HG03045 (cell line): ENCODE measurements around the gene TRAPPC2.
"Not testable (repeated sequence)": the region's sequence is repeated elsewhere in the genome, so short reads cannot be mapped to it uniquely, and the experiment has no call there.

Experiments
- ATAC-seq: cut with Tn5 transposase; IDR thresholded peaks from one replicate; pipeline ENCODE4 v1.9.1; 2021; ENCODE audit warnings: mild to moderate bottlenecking, moderate library complexity; ENCODE audit not compliant: unreplicated experiment

TRAPPC2 gene

GRCh38 chrX:13748486-13748885, 14.1 kb upstream of the TRAPPC2 start:
- no peak for ATAC-seq

- ATAC-seq, result no peak
These were observed 13.4 kb upstream of the TRAPPC2 start for GRCh38 chrX:13747836-13748235.

GRCh38 chrX:13742397-13743176, 8.2 kb upstream of the TRAPPC2 start:
- peak; percentile 90 for ATAC-seq

GRCh38 chrX:13741695-13742094, 7.3 kb upstream of the TRAPPC2 start:
- ATAC-seq, result no peak

GRCh38 chrX:13733506-13733905, 914 bp downstream of the TRAPPC2 start:
- no peak for ATAC-seq

DNA sequence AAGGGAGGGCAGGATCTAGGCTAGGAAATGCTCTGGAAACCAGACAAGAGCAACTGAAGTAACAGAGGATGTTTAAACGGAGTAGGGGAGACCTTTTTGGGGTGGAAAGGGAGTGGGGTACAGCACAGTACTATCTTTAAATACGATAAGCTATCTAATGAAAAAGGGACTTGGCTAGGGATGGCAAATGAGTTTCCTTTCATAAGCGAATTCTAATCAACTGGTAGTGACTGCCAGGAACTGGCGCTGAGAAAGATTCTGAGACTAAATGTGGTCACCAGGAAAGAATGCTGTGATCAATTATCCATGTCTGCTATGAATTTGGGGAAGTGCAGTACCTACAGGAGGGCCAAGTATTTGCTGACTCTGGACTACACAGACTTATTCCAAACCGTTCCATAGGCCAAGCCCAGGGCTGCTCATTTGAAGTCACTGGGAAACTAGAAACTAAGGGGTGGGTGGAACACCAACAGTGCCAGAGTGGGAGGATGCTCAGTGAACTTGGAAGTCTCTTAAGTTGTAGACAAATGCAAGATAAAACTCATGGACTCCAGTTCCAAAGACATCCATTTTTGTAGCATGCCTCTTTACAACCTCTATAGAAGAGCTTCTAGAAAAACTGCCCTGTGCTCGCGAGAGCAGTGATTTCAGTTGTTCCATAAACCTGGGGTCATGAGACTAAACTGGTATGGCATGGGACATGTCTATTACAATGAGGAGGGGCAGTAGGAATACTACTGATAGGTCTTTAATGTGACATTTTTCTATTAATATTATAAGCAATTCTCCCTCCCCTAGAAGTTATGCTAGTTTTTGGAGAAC, 2.0 kb downstream of the TRAPPC2 start:
- no peak for ATAC-seq

DNA sequence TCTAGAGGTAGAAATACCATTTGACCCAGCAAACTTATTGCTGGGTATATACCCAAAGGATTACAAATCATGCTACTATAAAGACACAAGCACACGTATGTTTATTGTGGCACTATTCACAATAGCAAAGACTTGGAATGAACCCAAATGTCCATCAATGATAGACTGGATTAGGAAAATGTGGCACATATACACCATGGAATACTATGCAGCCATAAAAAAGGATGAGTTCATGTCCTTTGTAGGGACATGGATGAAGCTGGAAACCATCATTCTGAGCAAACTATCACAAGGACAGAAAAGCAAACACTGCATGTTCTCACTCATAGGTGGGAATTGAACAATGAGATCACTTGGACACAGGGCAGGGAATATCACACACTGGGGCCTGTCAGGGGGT, 3.9 kb downstream of the TRAPPC2 start:
- ATAC-seq, result not testable (repeated sequence)

- not testable (repeated sequence) for ATAC-seq
These were observed 7.8 kb downstream of the TRAPPC2 start for GRCh38 chrX:13726583-13726982.

DNA sequence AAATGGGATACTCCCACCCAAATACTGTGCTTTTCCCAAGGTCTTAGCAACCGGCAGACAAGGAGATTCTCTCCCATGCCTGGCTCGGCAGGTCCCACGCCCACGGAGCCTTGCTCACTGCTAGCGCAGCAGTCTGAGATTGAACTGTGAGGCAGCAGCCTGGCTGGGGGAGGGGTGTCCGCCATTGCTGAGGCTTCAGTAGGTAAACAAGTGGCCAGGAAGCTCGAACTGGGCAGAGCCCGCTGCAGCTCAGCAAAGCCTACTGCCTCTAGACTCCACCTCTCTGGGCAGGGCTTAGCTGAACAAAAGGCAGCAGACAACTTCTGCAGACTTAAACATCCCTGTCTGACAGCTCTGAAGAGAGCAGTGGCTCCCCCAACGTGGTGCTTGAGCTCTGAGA, 9.5 kb downstream of the TRAPPC2 start:
- not testable (repeated sequence) for ATAC-seq

DNA sequence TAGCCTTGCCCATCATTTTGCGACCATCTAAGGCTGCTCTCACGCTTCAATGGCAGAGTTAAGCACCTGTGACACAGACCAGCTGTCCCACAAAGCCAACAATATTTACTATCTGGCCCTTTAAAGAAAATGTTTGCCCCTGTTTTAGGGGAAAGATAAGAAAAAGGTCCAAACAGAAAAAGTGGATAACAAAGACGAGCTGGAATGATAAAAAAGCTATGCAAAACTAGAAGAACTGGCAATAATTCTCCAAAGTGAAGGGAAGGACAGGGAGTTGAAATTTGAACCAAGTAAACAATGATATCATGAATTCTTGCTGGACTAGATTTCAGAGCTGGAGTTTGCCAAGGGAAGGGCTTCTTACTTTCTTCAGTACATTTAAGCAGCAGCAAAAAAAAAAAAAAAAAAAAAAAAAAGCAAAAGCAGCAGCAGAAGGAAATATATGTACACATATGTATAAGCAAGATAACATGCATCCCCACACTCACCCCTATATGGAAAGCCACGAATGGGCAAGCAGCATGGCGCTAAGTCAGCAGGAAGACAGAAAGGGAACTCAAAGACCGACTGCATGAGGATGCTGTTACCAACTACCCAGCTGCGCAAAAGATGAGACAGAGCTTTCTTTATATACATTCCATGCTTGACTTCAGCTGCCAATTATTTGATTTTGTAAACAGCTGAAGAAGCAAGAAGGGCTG, 12.5 kb downstream of the TRAPPC2 start:
- ATAC-seq, result no peak

GRCh38 chrX:13721371-13721770, 13.0 kb downstream of the TRAPPC2 start:
- no peak for ATAC-seq

DNA sequence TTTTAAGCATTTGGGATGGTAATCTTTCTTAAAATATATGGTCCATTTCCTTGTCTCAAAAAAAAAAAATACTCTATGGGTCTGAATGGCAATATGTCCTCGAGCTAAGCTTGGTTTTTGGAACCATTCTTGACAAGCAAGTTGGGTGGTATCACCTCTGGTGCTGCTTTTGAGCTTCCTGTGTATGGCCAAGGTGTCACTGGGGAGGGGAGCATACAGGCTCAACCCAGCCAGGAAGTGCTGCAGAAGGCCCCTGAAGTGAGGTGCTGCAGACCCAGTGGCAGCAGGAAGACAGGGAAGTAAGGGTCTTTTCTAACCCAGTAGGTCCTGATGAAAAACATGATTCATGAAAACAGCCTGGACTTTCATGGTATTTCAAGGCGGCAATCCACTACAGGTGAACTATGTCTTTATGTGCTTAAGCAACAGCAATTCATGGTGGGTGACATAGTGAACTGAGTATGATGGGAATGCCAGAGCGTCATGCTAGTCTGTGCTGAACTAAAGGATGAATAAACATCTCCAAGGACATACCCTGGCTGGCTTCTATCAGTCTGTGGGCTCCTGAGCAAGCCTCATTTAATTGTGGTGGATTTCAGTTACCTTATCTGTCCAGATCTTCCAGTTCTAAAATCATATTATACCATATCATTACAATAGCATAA, 15.1 kb downstream of the TRAPPC2 start:
- ATAC-seq, result no peak

GRCh38 chrX:13717700-13718472, 16.5 kb downstream of the TRAPPC2 start:
- ATAC-seq, result no peak

DNA sequence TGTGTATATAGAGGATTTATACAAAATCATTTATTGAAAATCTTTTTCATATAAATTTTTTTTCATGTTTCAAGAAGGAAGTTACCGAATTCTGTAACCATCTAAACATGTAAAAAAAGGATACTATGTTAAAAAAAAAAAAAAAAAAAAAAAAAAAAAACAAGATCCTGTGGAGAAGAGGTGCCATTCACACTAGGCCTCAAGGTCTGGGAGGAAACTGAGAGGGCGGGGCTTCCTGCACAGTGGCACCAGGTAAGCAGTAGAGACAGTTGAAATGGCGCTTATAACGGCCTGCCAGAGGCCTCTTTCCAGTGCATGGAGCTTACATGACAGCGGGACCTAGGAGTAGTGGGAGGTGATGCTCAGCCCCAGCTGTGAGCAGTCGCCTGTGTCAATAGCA, 17.5 kb downstream of the TRAPPC2 start:
- ATAC-seq, result no peak

DNA sequence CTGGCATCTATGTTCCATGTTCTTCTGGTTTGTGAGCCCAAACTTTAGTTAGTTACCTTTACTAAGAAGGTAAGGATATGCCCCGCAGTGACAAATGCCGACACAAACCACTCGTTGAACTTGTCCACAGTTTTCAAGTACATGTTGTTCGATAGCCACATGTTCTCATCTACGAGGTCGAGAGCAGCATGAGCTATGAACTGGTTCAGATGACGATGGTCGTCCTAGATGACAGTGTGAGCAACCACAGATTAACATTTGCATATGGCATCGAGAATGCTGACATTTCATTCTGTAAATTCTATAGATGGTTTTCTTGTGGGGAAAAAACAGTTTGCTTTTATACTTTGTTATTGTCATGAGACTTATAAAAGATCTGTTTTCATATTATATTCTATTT, 18.0 kb downstream of the TRAPPC2 start:
- no peak for ATAC-seq

DNA sequence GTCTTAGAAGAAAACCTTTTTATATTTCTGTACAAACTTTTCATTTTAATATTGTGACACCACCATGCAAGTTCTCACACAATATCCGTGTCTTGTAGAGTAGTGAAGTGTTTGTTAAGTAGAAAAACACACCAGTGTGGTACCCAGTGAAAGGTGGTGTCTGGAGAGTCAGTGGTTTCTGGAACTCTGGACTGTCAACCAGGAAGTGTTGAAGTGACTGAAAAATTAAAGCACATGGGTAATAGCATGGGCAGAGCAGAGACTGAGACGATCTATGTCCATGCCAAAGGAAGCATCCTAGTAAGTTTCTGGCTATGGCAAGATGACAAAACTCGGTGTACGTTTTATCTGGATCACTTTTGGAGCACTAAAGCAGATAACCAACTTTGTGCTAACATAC, 23.3 kb downstream of the TRAPPC2 start:
- ATAC-seq, result no peak

DNA sequence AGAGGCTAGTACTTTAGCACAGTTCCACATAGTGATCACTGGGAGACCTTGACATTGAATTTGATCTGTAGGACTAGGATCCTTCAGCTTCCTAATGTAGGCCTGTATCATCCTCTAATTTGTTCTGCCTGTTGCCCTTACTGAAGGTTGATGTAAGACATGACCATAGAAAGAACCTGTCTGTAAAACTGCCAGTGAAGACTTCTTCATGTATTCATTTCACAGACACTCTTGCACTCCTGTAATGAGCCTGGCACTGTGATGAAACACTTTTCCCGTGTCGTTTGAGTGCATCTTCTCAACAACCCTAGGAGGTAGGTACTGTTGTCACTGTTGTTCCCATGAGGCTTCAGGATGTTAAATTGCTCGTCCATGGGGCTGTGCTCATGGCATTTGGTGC, 30.8 kb downstream of the TRAPPC2 start:
- ATAC-seq, result no peak

DNA sequence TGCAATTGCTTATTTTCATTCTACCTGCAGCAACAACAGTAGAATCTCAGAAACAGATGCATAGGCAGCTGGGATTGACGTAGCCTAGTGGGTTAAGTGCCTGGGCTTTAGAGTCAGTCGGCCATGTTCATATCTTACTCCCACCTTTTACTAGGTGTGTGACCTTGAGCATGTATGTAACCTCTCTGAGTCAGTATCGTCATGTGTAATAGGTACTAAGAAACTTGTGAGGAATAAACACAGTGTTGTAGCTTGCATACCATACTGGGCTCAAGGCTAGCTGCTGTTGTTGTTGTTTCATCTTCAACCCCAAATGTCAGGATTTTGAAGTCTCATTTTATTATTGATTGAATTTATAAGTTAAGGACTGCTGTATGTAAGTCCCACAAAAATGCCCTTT, 31.3 kb downstream of the TRAPPC2 start:
- no peak for ATAC-seq

DNA sequence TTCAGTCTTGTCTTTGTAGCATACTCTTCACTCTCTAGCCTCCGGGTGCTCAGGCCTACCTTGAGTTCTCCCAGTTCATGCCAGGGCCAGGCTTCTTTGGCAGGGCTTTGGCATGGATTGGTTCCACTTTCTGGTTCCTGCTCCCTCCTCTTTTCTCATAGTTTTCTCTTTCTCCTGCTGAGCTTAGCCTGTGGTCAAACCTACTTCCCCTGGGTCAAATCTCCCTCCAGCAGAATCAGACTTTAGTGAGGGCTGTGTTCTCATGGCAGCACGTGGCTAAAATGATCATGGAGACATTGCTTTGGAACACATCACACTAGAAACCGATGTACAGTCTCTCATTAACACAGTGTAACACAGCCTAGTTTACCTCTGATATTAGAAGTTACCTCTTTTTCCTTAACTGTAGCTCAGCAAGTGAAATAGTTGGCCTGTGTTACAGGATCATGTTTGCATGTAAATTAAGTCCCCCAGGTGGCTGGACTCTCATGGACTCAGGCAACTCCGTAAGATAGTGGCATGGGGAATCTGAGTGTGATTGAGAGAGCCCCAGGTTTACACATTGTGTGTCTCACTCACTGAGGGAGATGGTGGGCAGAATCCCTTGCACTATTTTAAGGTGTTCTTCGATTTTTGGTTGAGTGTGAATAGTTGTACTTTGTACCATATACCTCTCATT, 32.2 kb downstream of the TRAPPC2 start:
- ATAC-seq, result no peak

GRCh38 chrX:13700380-13700779, 34.0 kb downstream of the TRAPPC2 start:
- ATAC-seq, result no peak
